Measurements from ENCODE around the gene SYT17. TPM values are rescaled to one million over a fixed set of nuclear protein-coding genes. Genes with fewer than 3 reads are reported as not detected.

Gene SYT17
- total and polyA plus RNA-seq, 8 donors, result 2.0 to 11.4 (median 2.7) TPM

DNA sequence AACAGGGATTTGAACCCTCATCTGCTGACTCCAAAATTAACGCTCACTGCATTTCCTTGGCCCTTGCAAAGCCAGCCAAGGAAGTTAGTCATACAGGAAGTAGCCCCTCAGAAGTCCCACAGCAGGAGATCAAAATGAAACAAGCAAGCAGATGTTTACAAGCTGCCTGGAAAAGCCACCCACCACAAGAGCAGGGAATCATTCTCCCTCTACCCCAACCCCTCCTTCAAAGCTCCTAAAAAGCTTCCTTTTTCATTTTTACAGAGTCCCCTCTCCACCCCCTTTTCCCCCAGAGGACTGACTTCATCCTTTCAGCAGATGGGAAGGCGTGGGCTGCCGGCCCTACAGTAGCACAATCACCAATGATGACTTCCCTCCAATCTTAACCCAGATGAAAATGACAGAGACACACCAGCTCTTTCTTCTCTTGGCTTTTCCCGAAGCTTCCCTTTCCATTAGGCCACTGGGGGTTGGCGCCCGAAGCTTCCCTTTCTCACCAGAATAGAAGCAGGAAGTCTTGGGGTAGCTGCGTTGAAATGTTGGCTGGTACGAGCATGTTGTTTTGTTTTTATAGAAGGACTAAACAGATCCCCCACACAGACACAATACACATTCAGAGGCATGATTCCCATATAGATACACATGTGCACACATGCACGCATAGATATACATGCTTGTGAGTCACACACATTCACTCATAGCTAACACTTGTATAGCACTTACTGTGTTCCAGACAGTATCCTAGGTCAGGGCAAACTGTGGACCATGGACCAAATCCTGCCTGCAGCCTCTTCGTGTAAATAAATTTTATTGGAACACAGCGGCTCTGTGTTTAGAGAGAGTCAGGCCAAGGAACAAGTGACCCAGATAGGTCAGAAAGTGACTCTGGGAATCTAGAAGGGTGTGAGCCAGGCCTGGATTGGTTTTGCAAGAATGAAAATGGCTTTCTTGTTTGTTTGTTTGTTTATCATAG lies 36.9 kb upstream of the SYT17 start:
- FAIRE-seq (no peak), DNase-seq (no peak)

GRCh38 chr16:19131825-19132218 lies 36.2 kb upstream of the SYT17 start:
- Histone ChIP-seq H3K4me3 (no peak overlapping the region), H3K27ac (peak overlapping the region in 2 of 4 donors; percentile 38 to 61), H3K27me3 (no peaks in the 10 kb centered on the region), H3K9me3 (no peaks in the 10 kb centered on the region), H3K4me1 (no peaks in the 10 kb centered on the region), H3K36me3 (no peaks in the 10 kb centered on the region)
- TF ChIP-seq CTCF (IDR thresholded peaks at IDR 0.05), result no peak
- intact Hi-C loops (cut with DNase I), result no loop called here
- FAIRE-seq, result no peak
- no peak for DNase-seq
- ATAC-seq, result no peak

More for the DNA sequence above, 36.9 kb upstream of the SYT17 start:
- no peaks in the 10 kb centered on the region for H3K27me3 ChIP-seq
- no peak for TF ChIP-seq CTCF (IDR thresholded peaks at IDR 0.05)
- 63 to 68% methylated on average over 11 of the region's 11 CpGs for whole genome bisulfite sequencing, 2 donors
- peak in 3 of 4 donors; percentile 47 to 70 (median 58) for ATAC-seq
- no peaks in the 10 kb centered on the region for H3K4me1 ChIP-seq
- H3K9me3 ChIP-seq, result no peaks in the 10 kb centered on the region
- no peak overlapping the region for H3K4me3 ChIP-seq
- H3K36me3 ChIP-seq, result no peaks in the 10 kb centered on the region
- H3K27ac ChIP-seq, result peak overlapping the region in 2 of 4 donors; percentile 38 to 61
- intact Hi-C loops (cut with DNase I), result no loop called here

GRCh38 chr16:19132255-19132654 lies 35.8 kb upstream of the SYT17 start:
- H3K4me1 ChIP-seq, result no peaks in the 10 kb centered on the region
- no peaks in the 10 kb centered on the region for H3K27me3 ChIP-seq
- H3K9me3 ChIP-seq, result no peaks in the 10 kb centered on the region
- FAIRE-seq, result no peak
- no peak overlapping the region for H3K4me3 ChIP-seq
- no peak for ATAC-seq
- no peaks in the 10 kb centered on the region for H3K36me3 ChIP-seq
- no peak for DNase-seq
- intact Hi-C loops (cut with DNase I), result no loop called here
- peak overlapping the region in 2 of 4 donors; percentile 38 to 61 for H3K27ac ChIP-seq
- WGBS, 2 donors, result 95 to 100% methylated on average over 1 of the region's 1 CpG
- no peak for TF ChIP-seq CTCF (IDR thresholded peaks at IDR 0.05)

GRCh38 chr16:19132898-19133297 lies 35.1 kb upstream of the SYT17 start:
- Histone ChIP-seq H3K27me3 (no peaks in the 10 kb centered on the region), H3K27ac (no peak overlapping the region), H3K36me3 (no peaks in the 10 kb centered on the region), H3K9me3 (no peaks in the 10 kb centered on the region), H3K4me1 (no peaks in the 10 kb centered on the region), H3K4me3 (no peak overlapping the region)
- intact Hi-C loops (cut with DNase I), result no loop called here
- ATAC-seq (no peak), DNase-seq (no peak), FAIRE-seq (no peak)
- no peak for TF ChIP-seq CTCF (IDR thresholded peaks at IDR 0.05)
- WGBS, 2 donors, result 85 to 86% methylated on average over 11 of the region's 11 CpGs

DNA sequence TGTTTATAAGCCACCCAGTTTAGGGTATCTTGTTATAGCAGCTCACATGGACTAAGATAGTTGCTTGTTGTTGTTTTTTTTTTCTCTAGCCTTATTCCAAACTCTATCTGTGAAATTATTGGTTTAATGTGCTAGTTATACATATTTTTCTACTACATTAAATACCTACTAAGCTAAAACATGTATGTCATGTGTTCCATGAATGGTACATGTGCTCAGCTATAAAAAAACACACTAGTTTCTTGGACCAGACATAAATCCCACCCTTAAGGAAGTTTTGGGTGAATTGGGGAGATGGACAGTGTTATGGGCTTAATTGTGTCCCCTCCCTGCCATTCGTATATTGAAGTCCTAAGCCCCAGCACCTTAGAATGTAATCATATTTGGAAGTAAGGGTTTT lies 34.4 kb upstream of the SYT17 start:
- intact Hi-C loops (cut with DNase I), result no loop called here
- no peaks in the 10 kb centered on the region for H3K9me3 ChIP-seq
- 83 to 94% methylated on average over 1 of the region's 1 CpG for WGBS, 2 donors
- no peak overlapping the region for H3K4me3 ChIP-seq
- FAIRE-seq (no peak), ATAC-seq (no peak), DNase-seq (no peak)
- no peaks in the 10 kb centered on the region for H3K36me3 ChIP-seq
- no peak for TF ChIP-seq CTCF (IDR thresholded peaks at IDR 0.05)
- H3K4me1 ChIP-seq, result no peaks in the 10 kb centered on the region
- H3K27ac ChIP-seq, result no peak overlapping the region
- no peaks in the 10 kb centered on the region for H3K27me3 ChIP-seq

Data from pancreas (tissue), 10 donors.